HepG2 (cell line): ENCODE data around the gene CCNYL1. TPM values are rescaled to one million over a fixed set of nuclear protein-coding genes. Genes with fewer than 3 reads are reported as not detected.

ENCODE experiments used
- ARNT ChIP-seq: fragments of 450-650 bp; IDR thresholded peaks from 2 replicates; pipeline ENCODE4 v1.6.1; 2017
- ATAD3A ChIP-seq: sonication (generic); formaldehyde crosslinking; IDR thresholded peaks from 2 replicates; pipeline ENCODE4 v1.4.0; 2020; ENCODE audit warnings: missing genetic modification reagents
- CBX2 ChIP-seq, 2 experiments: fragments of 200-600 bp in 1 of 2; sonication (generic); formaldehyde crosslinking in 1 of 2; IDR thresholded peaks; 2 replicates each; pipeline versions ENCODE4 v1.7.0 to v1.8.1; 2018 to 2022; ENCODE audit warnings: low read depth in 2 of 2, low read length in 1 of 2, mild to moderate bottlenecking in 1 of 2, missing genetic modification reagents in 1 of 2
- CERS6 ChIP-seq: sonication (generic); formaldehyde crosslinking; IDR thresholded peaks from 2 replicates; pipeline ENCODE4 v1.5.0; 2020; ENCODE audit warnings: missing genetic modification reagents
- EEA1 ChIP-seq: sonication (generic); formaldehyde crosslinking; IDR thresholded peaks from 2 replicates; pipeline ENCODE4 v1.5.1; 2020; ENCODE audit warnings: mild to moderate bottlenecking, missing genetic modification reagents, borderline replicate concordance
- FOSL1 ChIP-seq: sonication (generic); formaldehyde crosslinking; IDR thresholded peaks from 2 replicates; pipeline ENCODE4 v1.9.0; 2021; ENCODE audit warnings: missing genetic modification reagents, borderline replicate concordance
- FOXP1 ChIP-seq, 2 experiments: fragments of 450-650 bp in 1 of 2; IDR thresholded peaks; 2 replicates each; pipeline ENCODE4 v1.6.1; 2017 to 2018; ENCODE audit warnings: antibody characterized with exemption in 1 of 2
- IRF1 ChIP-seq: sonication (generic); formaldehyde crosslinking; IDR thresholded peaks from 2 replicates; pipeline ENCODE4 v1.4.0; 2020; ENCODE audit warnings: low read depth, mild to moderate bottlenecking, missing genetic modification reagents
- ISL2 ChIP-seq: sonication (generic); formaldehyde crosslinking; IDR thresholded peaks from 2 replicates; pipeline ENCODE4 v1.5.0; 2020; ENCODE audit warnings: missing genetic modification reagents
- JDP2 ChIP-seq: sonication (generic); formaldehyde crosslinking; IDR thresholded peaks from 2 replicates; pipeline ENCODE4 v1.8.1; 2022; ENCODE audit warnings: missing genetic modification reagents, borderline replicate concordance
- RCOR2 ChIP-seq: IDR thresholded peaks from 2 replicates; pipeline ENCODE4 v1.6.1; 2016; ENCODE audit warnings: missing biosample characterization, missing genetic modification reagents
- SOX5 ChIP-seq: IDR thresholded peaks from 2 replicates; pipeline ENCODE4 v1.6.1; 2016; ENCODE audit warnings: borderline replicate concordance
- TCF7 ChIP-seq: sonication (generic); IDR thresholded peaks from 2 replicates; pipeline ENCODE4 v1.6.1; 2016; ENCODE audit warnings: antibody characterized with exemption, low read depth
- ZBTB33 ChIP-seq: sonication (generic); formaldehyde crosslinking; IDR thresholded peaks from 2 replicates; pipeline ENCODE4 v1.4.0; 2020; ENCODE audit warnings: missing genetic modification reagents
- ZBTB34 ChIP-seq: sonication (generic); formaldehyde crosslinking; IDR thresholded peaks from 2 replicates; pipeline ENCODE4 v1.8.0; 2022; ENCODE audit warnings: mild to moderate bottlenecking, missing genetic modification reagents
- ZFP90 ChIP-seq: sonication (generic); formaldehyde crosslinking; IDR thresholded peaks from 2 replicates; pipeline ENCODE4 v1.8.0; 2022; ENCODE audit warnings: missing genetic modification reagents, mild to moderate bottlenecking, inconsistent platforms, borderline replicate concordance
- ZNF496 ChIP-seq: sonication (generic); formaldehyde crosslinking; IDR thresholded peaks from 2 replicates; pipeline ENCODE4 v1.8.1; 2023; ENCODE audit warnings: mild to moderate bottlenecking, moderate library complexity, missing genetic modification reagents; ENCODE audit not compliant: insufficient replicate concordance
- ZNF547 ChIP-seq: sonication (generic); formaldehyde crosslinking; IDR thresholded peaks from 2 replicates; pipeline ENCODE4 v1.5.1; 2020; ENCODE audit warnings: mild to moderate bottlenecking, missing genetic modification reagents
- ZNF7 ChIP-seq: IDR thresholded peaks from 2 replicates; pipeline ENCODE4 v1.6.1; 2016; ENCODE audit warnings: missing biosample characterization, missing genetic modification reagents
- polyA plus RNA-seq, 8 experiments: library from polyadenylated mRNA; depleted of rRNA in 3 of 8; stranded (reverse) in 7 of 8; unstranded in 1 of 8; fragments of >200 nt; fragmentation: Illumina TruSeq in 4 of 8; extraction: Trizol in 4 of 8; gene quantifications; 2 replicates each; pipeline versions ENCODE4 v1.2.1 to v1.2.3, GENCODE V29; 2011 to 2016; ENCODE audit warnings: low read depth in 4 of 8, missing spikeins in 1 of 8, mixed read lengths in 1 of 8; ENCODE audit not compliant: insufficient read depth in 1 of 8
- total RNA-seq, 5 experiments: library from RNA; depleted of rRNA; stranded (reverse); fragments of >200 nt; fragmentation: Illumina TruSeq; extraction: Trizol; gene quantifications; 2 replicates each; pipeline ENCODE4 v1.2.3, GENCODE V29; 2016; ENCODE audit warnings: low read depth in 1 of 5
- TF ChIP-seq, protein P1 (sequence below): sonication (generic); formaldehyde crosslinking; IDR thresholded peaks from 2 replicates; pipeline ENCODE4 v1.5.0; 2020; ENCODE audit warnings: mild to moderate bottlenecking, missing genetic modification reagents

Gene CCNYL1
- total and polyA plus RNA-seq, 2 of the 13 experiments (the other 11 are each of a cell fraction or from before 2014, with no cell fraction given) = 12.5 to 16.2 TPM

DNA sequence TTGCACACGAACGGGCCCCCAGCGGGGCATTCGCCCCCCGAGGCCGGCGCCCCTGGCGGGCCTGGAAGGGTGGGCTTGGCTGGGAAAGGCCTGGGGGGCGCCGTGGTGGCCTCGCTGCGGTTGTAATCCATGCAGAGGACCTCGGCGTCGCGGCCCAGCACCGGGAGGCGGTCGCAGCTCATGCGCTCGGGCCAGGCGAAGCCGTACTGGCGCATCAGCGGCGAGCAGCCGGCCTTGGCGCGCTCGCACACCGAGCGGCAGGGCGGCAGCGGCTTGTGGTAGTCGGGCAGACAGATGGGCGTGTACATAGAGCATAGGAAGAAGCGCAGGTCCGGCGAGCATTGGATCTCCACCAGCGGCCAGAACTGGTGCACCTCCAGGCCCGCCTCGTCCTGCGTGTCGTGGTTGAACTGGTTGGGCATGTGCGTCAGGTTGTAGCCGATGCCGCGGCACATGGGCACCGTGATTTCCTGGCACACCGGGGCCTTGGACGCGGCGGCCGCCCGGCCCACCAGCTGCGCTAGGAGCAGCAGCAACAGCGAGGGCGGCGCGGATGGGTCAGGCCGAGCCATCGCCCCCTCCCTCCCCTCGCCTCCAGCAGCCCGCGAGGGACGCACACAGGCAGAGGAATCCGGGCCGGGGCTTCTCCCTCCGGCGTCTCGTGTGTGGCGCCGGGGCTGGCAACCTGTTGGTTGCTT lies 56.9 kb downstream of the CCNYL1 start (continued):
- no peak for TF ChIP-seq ZNF7 (CRISPR knock-in tag)
- 0 out of 2 replicates have a peak, but pooled peaks have one; percentile 2 for TF ChIP-seq SOX5 (CRISPR knock-in tag)
- TF ChIP-seq EEA1 (CRISPR knock-in tag) = peak; percentile 76; the same call in 1 of the 2 replicates
- 0 out of 2 replicates have a peak, but pooled peaks have one; percentile 36 for TF ChIP-seq CERS6 (CRISPR knock-in tag)
- TF ChIP-seq ARNT = no peak
- TF ChIP-seq ATAD3A (CRISPR knock-in tag) = no peak
- no peak for TF ChIP-seq CBX2 (IDR thresholded peaks at IDR 0.05; ENCODE audit: low read depth, low read length)
- no peak for TF ChIP-seq CBX2 (CRISPR knock-in tag; IDR thresholded peaks at IDR 0.05; ENCODE audit: low read depth)
- TF ChIP-seq FOSL1 (CRISPR knock-in tag) = no peak
- TF ChIP-seq TCF7 = no peak
- TF ChIP-seq JDP2 (CRISPR knock-in tag) = no peak
- no peak for TF ChIP-seq RCOR2 (CRISPR knock-in tag)
- no peak; the same call in 1 of the 2 replicates for TF ChIP-seq IRF1 (CRISPR knock-in tag)
- no peak for TF ChIP-seq FOXP1 (IDR thresholded peaks at IDR 0.05)
- no peak for TF ChIP-seq FOXP1 (CRISPR knock-in tag; IDR thresholded peaks at IDR 0.05)
- peak; percentile 6; the same call in 1 of the 2 replicates for TF ChIP-seq ZBTB33 (CRISPR knock-in tag)
- TF ChIP-seq ZFP90 = no peak; the same call in 1 of the 2 replicates
- TF ChIP-seq ZNF496 = no peak
- TF ChIP-seq ZBTB34 (CRISPR knock-in tag) = no peak; the same call in 1 of the 2 replicates
- TF ChIP-seq, protein P1, sequence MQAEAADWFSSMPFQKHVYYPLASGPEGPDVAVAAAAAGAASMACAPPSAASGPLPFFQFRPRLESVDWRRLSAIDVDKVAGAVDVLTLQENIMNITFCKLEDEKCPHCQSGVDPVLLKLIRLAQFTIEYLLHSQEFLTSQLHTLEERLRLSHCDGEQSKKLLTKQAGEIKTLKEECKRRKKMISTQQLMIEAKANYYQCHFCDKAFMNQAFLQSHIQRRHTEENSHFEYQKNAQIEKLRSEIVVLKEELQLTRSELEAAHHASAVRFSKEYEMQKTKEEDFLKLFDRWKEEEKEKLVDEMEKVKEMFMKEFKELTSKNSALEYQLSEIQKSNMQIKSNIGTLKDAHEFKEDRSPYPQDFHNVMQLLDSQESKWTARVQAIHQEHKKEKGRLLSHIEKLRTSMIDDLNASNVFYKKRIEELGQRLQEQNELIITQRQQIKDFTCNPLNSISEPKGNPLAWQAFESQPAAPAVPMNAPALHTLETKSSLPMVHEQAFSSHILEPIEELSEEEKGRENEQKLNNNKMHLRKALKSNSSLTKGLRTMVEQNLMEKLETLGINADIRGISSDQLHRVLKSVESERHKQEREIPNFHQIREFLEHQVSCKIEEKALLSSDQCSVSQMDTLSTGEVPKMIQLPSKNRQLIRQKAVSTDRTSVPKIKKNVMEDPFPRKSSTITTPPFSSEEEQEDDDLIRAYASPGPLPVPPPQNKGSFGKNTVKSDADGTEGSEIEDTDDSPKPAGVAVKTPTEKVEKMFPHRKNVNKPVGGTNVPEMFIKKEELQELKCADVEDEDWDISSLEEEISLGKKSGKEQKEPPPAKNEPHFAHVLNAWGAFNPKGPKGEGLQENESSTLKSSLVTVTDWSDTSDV (CRISPR knock-in tag) = peak; percentile 64; the same call in 1 of the 2 replicates
- peak; percentile 82 for TF ChIP-seq ZNF547 (CRISPR knock-in tag)
- 0 out of 2 replicates have a peak, but pooled peaks have one; percentile 24 for TF ChIP-seq ISL2 (CRISPR knock-in tag)
